ENCODE measurements around the gene LRRC8D.

Gene LRRC8D

DNA sequence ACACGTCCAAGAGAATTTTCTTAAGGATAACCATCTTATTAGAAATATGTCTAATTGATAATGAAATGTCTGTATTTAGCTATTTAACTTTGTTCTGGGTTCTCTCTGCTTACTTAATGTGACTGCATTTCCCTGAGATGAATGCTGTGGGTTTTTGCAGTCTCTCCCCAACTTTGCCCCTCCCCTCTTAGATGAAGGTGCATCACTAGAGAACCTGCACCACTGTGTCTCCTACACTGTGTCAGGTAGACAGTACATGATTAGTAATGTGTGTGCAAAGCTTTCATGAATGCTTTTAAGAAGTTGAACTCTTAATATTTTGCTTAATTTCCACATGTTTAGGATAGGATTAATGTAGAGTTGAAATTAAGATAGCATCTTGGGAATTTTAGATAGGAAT is 51.7 kb downstream of the LRRC8D start:
- DNase-seq: no peak

DNA sequence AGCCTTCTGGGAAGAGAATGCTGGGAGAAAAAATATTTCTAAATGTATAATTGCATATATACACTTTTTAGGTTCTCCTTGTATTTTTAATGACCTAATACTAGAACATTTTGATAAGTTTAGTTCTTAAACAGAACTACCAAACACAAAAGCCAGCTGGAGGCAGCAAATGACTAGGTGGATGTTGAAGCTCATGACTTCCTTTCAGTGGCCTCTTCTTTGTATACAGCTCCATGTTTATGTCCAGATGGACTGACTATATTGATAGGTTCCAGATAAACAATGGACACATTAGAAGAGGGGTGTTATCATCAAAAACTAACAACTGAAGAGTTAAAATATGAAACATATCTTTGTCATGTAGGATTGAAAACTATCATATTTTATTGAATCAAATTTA is 52.5 kb downstream of the LRRC8D start:
- DNase-seq: no peak

DNA sequence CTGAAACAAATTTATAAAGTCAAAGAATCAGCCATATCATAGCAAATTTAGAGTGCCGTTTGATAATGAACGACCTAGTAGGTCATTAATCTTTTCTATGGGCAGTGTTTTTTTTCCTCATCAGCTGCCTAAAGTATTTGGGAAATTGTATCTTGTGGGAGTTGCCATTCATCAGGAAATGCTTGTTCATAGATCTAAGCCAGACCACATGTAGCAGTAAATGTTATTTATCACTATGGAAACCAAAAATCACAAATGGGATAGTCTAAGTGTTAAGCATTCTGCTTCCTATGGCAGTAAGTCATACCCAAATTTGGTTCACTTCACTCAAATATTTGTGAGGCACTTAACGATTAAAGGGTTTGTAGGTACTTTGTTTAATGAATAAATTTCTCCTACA is 52.9 kb downstream of the LRRC8D start:
- no peak for DNase-seq

DNA sequence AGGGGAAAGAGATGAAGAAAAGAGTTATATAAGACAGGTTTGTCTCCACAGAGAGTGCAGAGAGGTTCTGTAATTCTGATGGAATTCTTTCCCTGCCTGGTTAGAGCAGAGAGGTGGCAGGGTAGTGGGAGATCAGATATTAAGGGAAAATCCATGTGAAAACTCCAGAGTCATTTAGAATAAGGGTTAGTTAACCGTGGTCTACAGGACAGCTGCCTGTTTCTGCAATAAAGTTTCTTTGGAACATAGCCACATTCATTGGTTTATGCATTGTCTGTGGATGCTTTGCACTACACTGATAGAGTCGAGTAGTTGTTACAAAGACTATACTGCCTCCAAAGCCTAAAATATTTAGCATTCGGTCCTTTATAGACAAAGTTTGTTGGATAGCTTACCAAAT is 55.6 kb downstream of the LRRC8D start:
- DNase-seq: no peak

DNA sequence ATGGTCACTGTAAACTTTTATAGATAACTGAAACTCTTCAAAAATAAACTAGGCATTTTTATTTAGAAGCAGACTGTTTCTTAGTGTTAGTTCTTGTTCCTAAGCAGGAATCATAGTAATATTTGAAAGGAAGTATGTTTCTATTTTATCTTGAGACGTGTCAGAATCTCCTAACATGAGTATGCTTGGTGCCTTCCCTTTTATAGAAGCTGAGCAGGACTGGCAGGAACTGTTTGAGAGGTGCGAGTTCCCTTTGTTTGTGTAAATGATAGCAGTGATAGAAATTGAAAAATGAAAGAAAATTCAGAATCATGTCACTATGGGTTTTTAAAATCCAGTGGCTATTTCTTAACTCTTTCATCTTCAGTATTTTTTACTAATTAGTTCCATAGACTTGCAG is 56.9 kb downstream of the LRRC8D start:
- no peak for DNase-seq

GRCh38 chr1:89878256-89878655 is 57.4 kb downstream of the LRRC8D start:
- DNase-seq: no peak

- no peak for DNase-seq
These were observed 59.8 kb downstream of the LRRC8D start for GRCh38 chr1:89880679-89881078.

DNA sequence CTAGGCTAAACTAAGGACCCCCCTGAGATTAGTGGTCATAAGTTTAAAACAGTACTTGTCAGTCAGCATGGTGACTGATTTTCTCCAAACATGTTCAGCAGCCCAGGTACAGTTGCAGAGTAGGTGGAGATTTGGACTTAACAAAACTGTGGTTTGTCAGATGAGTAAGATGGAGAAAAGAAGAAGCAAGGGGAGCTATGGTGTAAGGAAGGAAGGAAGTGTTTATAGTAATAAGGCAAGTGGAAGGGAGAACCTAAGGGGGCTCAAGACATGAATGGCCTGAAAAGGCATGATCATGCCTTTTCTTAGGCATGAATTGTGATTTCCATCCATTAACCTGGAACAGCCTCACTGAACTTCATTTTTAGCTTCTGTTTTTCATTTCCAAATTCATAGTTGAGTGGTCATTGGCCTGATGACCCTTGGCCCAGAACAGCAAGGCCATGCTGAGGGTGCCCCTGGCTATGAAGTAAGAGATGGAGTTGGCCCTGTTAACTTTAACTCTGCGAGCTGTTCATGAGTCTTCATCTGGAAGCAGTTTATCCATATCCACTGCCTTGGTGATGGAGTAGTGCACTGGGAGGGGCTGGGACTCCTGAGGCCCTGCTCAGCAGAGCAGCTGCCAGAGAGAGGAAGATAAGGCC is 60.7 kb downstream of the LRRC8D start:
- no peak for DNase-seq

GRCh38 chr1:89882348-89883029 is 61.7 kb downstream of the LRRC8D start:
- no peak for DNase-seq

DNA sequence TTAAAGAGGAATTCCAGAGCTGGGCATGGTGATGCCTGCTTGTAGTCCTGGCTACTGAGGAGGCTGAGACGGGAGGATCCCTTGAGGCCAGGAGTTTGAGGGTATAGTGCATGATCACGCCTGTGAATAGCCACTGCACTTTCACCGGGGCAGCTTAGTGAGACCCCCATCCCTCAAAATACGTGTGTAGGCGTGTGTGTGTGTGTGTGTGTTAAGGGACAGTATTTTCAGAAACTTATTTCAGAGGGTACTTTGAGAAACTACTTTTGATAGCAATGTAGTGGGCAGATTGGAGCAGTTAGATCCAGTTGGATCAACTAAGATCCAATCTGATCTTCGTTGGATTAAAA is 62.2 kb downstream of the LRRC8D start:
- DNase-seq: no peak

DNA sequence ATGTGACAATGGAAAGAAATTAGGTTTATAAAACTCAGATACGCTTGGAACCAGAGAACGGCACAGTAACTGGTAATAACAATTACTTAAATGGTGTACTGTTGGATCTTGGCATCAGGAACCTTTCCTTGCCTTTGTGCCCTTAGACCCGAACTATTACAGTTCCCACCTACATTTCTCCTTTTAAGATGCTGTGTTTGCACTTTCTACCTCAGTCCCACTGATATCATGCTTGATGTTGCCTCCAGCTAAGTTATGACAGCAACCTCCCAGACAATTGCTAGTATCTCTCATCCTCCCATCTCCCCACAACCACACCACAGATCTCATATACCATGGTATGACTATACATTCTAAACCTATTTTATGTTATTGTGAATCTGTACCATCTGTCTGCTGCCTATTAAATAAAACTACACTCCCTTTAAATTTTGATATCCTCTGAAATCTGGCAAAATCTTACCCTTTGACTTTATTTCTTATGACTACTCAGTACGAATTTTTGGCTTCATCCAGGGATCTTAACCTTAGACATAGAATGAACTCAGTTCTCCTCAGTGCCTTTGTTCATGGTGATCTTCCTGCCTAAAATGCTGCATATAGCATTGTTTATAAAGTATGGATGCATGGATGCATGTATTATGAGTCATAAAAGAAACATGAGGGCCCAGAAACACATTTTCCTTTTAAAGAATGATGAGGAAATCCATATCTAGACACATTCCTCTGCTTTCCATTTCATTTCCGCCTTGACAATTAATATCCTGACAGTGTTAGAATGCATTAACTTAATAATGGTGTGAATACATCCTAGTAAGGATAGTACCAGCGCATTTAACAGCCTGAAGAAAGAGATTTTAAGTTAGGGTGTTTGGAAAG is 64.1 kb downstream of the LRRC8D start:
- no peak for DNase-seq

GRCh38 chr1:89887270-89887669 is 66.4 kb downstream of the LRRC8D start:
- DNase-seq: no peak

DNA sequence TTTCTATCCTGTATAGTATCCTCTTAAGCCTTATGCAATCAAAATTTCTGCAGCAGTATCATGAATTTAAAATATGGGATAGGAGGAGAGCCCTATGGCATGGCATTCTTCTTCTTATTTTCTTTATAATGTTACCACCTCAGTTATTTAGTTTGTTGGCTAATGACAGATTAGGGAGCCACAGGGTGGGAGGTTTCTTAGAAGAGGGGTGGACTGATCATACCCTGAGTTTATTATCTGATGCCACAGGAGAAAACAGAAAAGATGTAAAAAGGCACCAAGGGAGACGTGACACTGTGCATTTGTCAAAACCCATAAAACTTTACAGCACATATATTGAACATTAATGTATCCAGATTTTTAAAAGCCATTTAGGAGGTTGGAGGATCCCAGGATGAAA is 66.9 kb downstream of the LRRC8D start:
- DNase-seq: no peak

DNA sequence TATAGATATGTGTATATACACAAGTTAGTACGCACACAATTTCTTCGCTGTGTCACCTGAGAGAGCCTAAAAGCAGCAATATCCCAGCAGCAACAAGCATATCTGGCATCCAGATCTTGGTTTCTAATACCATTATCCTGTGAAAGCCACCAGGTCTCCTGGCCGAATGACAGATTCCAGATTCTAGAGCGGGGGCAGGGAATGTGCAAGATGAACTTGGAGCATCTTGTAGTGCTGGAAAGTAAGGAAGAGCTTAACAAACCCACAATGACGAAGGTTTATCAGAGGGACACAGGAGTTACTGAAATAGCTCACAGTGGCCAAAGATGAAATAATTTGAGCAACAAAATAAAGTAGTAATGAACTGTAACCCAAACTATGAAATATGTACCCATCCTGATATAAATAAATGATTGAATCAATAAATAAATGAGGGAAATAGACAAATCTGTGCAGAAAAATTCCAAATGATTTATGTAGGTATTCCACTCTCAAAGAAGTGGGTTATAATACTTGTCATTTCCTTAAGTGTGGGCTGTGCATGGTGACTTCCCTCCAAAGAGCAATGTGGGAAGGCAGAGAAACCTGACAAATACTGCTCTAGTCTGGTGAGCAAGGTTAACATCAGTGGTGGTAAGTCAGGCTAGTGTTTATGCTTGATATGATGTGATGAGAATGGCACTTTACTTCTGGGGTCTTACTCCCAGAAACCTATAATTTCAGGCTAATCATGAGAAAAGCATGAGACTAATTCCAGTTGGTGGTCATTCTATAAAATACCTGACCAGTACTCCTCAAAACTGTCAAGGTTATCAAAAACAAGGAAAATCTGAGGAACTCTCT is 67.9 kb downstream of the LRRC8D start:
- no peak for DNase-seq

DNA sequence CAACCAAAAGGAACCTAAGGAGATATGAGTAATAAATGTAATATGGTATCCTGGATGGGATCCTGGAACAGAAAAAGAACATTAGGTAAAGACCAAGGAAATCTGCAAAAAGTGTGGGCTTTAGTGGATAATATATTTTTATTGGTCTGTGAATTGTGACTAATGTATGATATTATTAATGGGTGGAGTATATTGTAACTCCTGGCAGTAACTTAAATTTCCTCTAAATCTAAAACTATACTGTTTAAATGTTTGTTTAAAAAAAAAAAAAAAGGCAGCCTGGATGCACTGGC is 68.4 kb downstream of the LRRC8D start:
- no peak for DNase-seq

DNA sequence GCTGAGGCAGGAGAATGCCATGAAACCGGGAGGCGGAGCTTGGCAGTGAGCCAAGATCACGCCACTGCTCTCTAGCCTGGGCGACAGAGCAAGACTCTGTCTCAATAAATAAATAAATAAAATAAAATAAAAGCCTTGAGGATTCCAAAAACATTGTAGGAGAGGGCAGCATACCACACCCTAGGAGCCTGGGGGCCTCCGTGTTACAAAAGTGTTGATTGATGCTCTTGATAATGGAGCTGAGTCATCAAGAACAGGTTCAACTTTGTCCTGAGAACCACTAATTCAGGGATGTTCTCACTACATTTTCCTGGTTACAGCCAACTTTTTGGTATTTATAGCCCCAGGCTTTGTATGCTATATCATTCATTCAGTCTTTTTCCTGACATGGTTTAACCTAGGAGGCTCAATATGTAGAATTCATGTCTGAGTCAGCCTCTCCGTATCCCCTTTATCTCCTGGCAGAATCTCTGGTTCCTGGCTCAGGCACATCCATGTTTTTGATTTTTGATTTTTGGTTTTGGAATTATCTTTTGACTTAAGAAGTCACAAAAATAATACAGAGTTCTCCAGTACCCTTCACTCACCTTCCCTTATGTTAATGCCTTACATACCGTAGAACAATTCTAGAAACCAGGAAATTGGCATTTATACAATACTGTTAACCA is 69.4 kb downstream of the LRRC8D start:
- no peak for DNase-seq

GRCh38 chr1:89892816-89893215 is 72.0 kb downstream of the LRRC8D start:
- no peak for DNase-seq

DNA sequence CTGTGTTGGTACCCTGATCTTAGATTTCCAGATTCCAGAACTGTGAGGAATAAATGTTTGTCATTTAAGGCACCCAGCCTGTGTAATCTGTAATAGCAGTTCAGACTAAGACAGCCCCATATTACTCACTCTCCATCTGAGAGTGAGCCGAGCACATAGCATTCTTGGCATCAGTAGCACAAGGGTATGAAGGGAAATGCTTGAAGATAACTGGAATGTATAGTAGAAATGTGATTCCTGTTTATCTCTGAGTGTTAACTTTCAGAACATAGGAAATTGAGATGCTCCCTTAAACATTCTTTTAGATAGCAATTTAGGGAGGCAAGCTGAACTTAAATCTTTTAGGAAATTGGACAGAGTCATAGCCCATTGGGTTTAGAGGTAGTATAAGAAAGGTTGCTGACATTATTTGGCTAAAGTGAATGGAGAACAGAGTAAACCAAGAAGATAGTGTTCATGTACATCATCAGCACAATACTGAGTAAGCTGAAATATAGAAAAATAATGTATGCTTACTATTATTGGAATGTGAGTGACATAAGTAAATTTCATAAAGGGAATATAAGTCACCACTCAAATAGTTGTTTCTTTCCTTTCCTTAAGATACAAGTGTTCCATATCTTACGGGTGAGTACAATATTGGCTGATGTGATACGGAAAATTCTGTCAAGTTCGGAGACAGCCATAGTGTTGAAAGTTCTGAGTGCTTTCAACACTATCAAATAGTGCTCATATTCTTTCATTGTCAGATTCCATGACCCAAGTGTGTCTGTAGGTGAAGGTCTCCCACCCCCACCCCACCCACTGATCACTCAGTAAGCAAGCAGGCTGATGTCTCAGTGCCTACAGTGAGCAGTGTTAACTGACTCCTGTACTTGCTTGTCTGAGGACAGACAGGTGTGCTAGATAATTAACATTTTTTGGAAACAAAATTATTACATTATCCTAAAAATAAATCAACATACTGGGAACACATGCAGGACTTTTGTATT is 73.7 kb downstream of the LRRC8D start:
- no peak for DNase-seq

DNA sequence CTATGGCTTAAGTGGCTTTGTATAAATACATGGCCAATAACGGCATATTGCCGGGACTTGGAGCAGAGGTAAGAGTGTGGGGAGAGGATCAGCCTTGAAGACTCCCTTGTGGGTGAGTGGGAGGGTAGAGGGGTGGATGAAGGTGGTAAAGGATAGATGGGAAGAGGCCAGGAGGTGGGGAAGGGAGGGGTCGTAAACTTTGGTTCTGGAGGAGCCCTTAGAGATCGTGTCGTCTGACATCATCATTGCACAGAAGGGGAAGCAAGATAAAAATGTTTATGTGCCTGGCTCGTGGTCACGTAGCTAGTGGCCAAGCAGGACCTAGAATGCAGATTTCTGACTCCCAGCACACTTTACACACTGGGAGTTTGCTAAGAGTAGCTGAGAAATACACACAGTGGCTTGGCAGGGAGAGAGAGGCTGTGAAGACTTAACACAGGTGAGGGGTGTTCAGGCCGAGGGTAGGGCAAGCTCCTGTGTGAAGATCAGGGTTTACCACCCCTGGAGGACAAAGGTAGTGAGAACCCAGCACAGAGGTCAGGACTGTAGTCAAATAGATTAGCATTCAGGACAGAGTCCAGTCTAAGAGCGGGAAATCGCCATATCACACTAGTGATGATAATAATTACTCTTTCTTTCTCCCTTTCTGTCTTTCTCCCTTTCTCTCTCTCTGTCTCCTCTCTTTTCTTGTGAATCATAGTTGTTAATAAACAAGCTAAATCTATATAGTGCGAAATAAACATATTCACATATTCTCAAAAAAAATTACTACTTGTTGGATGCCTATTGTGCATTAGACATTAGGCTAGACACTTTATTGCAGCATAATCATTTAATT is 75.5 kb downstream of the LRRC8D start:
- DNase-seq: no peak

GRCh38 chr1:89897347-89898133 is 76.7 kb downstream of the LRRC8D start:
- no peak for DNase-seq

Measured in SHP77 treated with DMSO at 0.1 percent for 48 hours (cell line).